ENCODE measurements around the gene SFXN5.

Gene SFXN5

GRCh38 chr2:72936660-72937355, 134.7 kb downstream of the SFXN5 start:
- DNase-seq, result no peak

GRCh38 chr2:72935611-72935957, 135.9 kb downstream of the SFXN5 start:
- DNase-seq, result no peak

- no peak for DNase-seq
Measured at GRCh38 chr2:72934683-72935610, 136.6 kb downstream of the SFXN5 start.

GRCh38 chr2:72933646-72934151, 137.8 kb downstream of the SFXN5 start:
- DNase-seq, result no peak

- no peak for DNase-seq
Measured at GRCh38 chr2:72933207-72933606, 138.3 kb downstream of the SFXN5 start.

GRCh38 chr2:72932805-72933204, 138.7 kb downstream of the SFXN5 start:
- DNase-seq, result no peak

- peak; percentile 15 for DNase-seq
Measured at GRCh38 chr2:72932045-72932740, 139.3 kb downstream of the SFXN5 start.

- DNase-seq, result no peak
Measured at GRCh38 chr2:72931280-72931910, 140.1 kb downstream of the SFXN5 start.

GRCh38 chr2:72929010-72929409, 142.5 kb downstream of the SFXN5 start:
- no peak for DNase-seq

GRCh38 chr2:72927619-72928550, 143.6 kb downstream of the SFXN5 start:
- DNase-seq, result no peak

GRCh38 chr2:72926811-72927465, 144.6 kb downstream of the SFXN5 start:
- DNase-seq, result no peak

GRCh38 chr2:72926368-72926767, 145.1 kb downstream of the SFXN5 start:
- DNase-seq, result no peak

GRCh38 chr2:72925328-72925943, 146.1 kb downstream of the SFXN5 start:
- no peak for DNase-seq

GRCh38 chr2:72924353-72925240, 146.9 kb downstream of the SFXN5 start:
- no peak for DNase-seq

- no peak for DNase-seq
Measured at GRCh38 chr2:72923833-72924352, 147.6 kb downstream of the SFXN5 start.

- DNase-seq, result no peak
Measured at GRCh38 chr2:72921853-72922252, 149.7 kb downstream of the SFXN5 start.

GRCh38 chr2:72921088-72921851, 150.2 kb downstream of the SFXN5 start:
- DNase-seq, result no peak

- DNase-seq, result peak; percentile 29
Measured at GRCh38 chr2:72920318-72921087, 151.0 kb downstream of the SFXN5 start.

Measured in fibroblast of skin of right quadriceps (primary cell).